ENCODE data around the gene GALNT4.

GRCh38 chr12:89547101-89547500 is 22.5 kb upstream of the GALNT4 start:
- TF ChIP-seq, protein P1, sequence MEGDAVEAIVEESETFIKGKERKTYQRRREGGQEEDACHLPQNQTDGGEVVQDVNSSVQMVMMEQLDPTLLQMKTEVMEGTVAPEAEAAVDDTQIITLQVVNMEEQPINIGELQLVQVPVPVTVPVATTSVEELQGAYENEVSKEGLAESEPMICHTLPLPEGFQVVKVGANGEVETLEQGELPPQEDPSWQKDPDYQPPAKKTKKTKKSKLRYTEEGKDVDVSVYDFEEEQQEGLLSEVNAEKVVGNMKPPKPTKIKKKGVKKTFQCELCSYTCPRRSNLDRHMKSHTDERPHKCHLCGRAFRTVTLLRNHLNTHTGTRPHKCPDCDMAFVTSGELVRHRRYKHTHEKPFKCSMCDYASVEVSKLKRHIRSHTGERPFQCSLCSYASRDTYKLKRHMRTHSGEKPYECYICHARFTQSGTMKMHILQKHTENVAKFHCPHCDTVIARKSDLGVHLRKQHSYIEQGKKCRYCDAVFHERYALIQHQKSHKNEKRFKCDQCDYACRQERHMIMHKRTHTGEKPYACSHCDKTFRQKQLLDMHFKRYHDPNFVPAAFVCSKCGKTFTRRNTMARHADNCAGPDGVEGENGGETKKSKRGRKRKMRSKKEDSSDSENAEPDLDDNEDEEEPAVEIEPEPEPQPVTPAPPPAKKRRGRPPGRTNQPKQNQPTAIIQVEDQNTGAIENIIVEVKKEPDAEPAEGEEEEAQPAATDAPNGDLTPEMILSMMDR (conservative IDR thresholded peaks at IDR 0.05): no peak
- no peak for TF ChIP-seq EZH2 (IDR thresholded peaks at IDR 0.05; ENCODE audit: low read depth)
